Astrocyte (in vitro differentiated cells and primary cell): ENCODE data around the gene TENT4B. TPM values are rescaled to one million over a fixed set of nuclear protein-coding genes. Genes with fewer than 3 reads are reported as not detected.

Experiments
- DNase-seq: peaks from one replicate; pipeline ENCODE4 v3.0.0-alpha.2; 2010; ENCODE audit warnings: low read depth
- FAIRE-seq: peaks from 2 replicates; lab custom pipeline; 2011; peaks lifted over from hg19 to GRCh38; lab: Jason Lieb, UNC
- H2AFZ ChIP-seq: 2 replicates; pipeline ENCODE4 v1.6.0; 2012; ENCODE audit warnings: low read depth, low read length, inconsistent platforms
- H3K27ac ChIP-seq: 2 replicates; pipeline ENCODE4 v1.5.1; 2011; ENCODE audit warnings: low read depth, low read length, inconsistent platforms
- H3K27me3 ChIP-seq: 2 replicates; pipeline ENCODE4 v1.6.0; 2011; ENCODE audit warnings: low read length, inconsistent platforms; ENCODE audit not compliant: insufficient read depth
- H3K36me3 ChIP-seq: 2 replicates; pipeline ENCODE4 v1.5.1; 2011; ENCODE audit warnings: low read length, inconsistent platforms; ENCODE audit not compliant: insufficient read depth
- H3K4me1 ChIP-seq: 2 replicates; pipeline ENCODE4 v1.5.1; 2011; ENCODE audit warnings: low read length, inconsistent platforms; ENCODE audit not compliant: insufficient read depth
- H3K4me2 ChIP-seq: 2 replicates; pipeline ENCODE4 v1.6.0; 2012; ENCODE audit warnings: low read length, inconsistent platforms
- H3K4me3 ChIP-seq: 2 replicates; pipeline ENCODE4 v1.5.1; 2011; ENCODE audit warnings: low read depth, mild to moderate bottlenecking, low read length, inconsistent platforms; ENCODE audit not compliant: insufficient read depth
- H3K79me2 ChIP-seq: 2 replicates; pipeline ENCODE4 v1.6.0; 2012; ENCODE audit warnings: mild to moderate bottlenecking, low read length, inconsistent platforms; ENCODE audit not compliant: insufficient read depth
- H3K9ac ChIP-seq: 2 replicates; pipeline ENCODE4 v1.6.0; 2012; ENCODE audit warnings: mild to moderate bottlenecking, low read length, inconsistent platforms
- H3K9me3 ChIP-seq: 2 replicates; pipeline ENCODE4 v1.5.1; 2012; ENCODE audit warnings: low read depth, mild to moderate bottlenecking, low read length, inconsistent platforms; ENCODE audit not compliant: insufficient read depth
- H4K20me1 ChIP-seq: 2 replicates; pipeline ENCODE4 v1.6.0; 2012; ENCODE audit warnings: low read length, inconsistent platforms; ENCODE audit not compliant: insufficient read depth
- H3K27ac Mint-ChIP-seq: one replicate; pipeline ENCODE4 v1.8.0; 2021; ENCODE audit warnings: mild to moderate bottlenecking, mixed read lengths; ENCODE audit not compliant: unreplicated experiment
- H3K27me3 Mint-ChIP-seq: one replicate; pipeline ENCODE4 v1.8.0; 2021; ENCODE audit warnings: low read depth, mixed read lengths; ENCODE audit not compliant: unreplicated experiment
- H3K36me3 Mint-ChIP-seq: one replicate; pipeline ENCODE4 v1.8.0; 2021; ENCODE audit warnings: low read depth, mixed read lengths; ENCODE audit not compliant: unreplicated experiment
- H3K4me1 Mint-ChIP-seq: one replicate; pipeline ENCODE4 v1.8.0; 2021; ENCODE audit warnings: low read depth, mixed read lengths; ENCODE audit not compliant: unreplicated experiment
- H3K4me3 Mint-ChIP-seq: one replicate; pipeline ENCODE4 v1.8.0; 2021; ENCODE audit warnings: mild to moderate bottlenecking, moderate library complexity, mixed read lengths; ENCODE audit not compliant: unreplicated experiment
- H3K9me3 Mint-ChIP-seq: one replicate; pipeline ENCODE4 v1.8.0; 2021; ENCODE audit warnings: mild to moderate bottlenecking, mixed read lengths; ENCODE audit not compliant: unreplicated experiment
- EZH2 ChIP-seq: IDR thresholded peaks from 2 replicates; pipeline ENCODE4 v1.6.1; 2012; ENCODE audit warnings: mild to moderate bottlenecking, low read length, inconsistent platforms; ENCODE audit not compliant: insufficient read depth
- total RNA-seq: library from RNA; stranded (reverse); gene quantifications from 2 replicates; pipeline ENCODE4 v1.2.1, GENCODE V29; 2021
- TF ChIP-seq, protein P1 (sequence below): IDR thresholded peaks from 2 replicates; pipeline ENCODE4 v1.5.1; 2011; ENCODE audit warnings: low read depth, mild to moderate bottlenecking, inconsistent platforms, low read length, moderate library complexity; ENCODE audit not compliant: insufficient read depth

The TENT4B gene
- total RNA-seq, 1 donor from 2014 or later: 17.0 TPM

DNA sequence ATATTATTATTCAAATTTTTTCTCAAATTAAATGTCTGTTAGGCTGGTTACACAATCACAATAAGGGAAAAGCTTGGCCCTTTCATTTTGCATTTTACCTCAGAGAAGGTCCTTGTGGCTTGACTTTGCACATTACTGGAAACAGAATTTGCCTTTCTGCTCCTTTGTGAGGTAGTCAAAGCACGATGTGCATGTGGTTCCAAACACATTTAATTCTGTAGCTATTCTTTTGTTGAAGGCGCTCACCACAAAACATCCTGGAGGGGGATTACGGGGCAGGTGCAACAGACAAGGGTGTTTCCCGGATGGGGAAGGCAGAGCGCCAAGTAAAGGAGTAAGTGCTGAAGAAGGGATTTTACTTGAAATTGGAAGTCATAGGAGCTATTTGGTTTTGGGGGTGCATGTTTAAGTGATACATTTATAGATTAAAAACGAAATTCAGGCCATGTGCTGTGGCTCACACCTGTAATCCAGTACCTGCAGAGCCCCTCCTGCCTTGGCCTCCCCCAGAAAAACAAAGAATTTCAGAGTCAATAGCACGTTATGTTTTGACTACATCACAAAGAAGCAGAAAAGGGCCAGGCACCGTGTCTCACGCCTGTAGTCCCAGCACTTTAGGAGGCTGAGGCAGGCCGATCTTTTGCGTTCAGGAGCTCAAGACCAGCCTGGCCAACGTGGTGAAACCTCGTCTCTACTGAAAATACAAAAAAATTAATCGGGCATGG, 31.2 kb upstream of the TENT4B start:
- DNase-seq: no peak

DNA sequence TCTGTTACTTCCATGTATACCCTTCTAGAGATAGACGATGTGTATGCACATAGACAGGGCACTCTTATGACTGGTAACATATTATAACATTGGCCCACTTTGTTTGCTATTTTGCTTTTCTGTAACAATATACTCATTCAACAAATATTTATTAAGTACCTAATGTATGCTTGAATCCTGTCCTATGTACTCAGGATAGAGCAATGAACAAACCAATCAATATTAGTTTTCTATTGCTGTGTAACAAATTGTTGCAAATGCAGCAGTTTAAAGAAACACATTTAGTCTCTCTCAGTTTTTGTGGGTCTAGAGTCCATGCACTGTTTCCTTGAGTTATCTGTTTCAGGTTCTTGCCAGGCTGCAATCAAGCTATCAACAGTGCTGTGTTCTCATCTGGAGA, 29.7 kb upstream of the TENT4B start:
- Histone ChIP-seq H3K36me3 (no peaks in the 10 kb centered on the region), H3K4me2 (no peak overlapping the region), H3K9me3 (no peaks in the 10 kb centered on the region), H3K27ac (no peak overlapping the region), H3K79me2 (no peaks in the 10 kb centered on the region), H3K27me3 (peaks cover 3% of the 10 kb centered on the region), H3K4me1 (no peaks in the 10 kb centered on the region), H3K4me3 (no peak overlapping the region), H2AFZ (no peak overlapping the region), H3K9ac (no peak overlapping the region), H4K20me1 (no peaks in the 10 kb centered on the region)
- DNase-seq (no peak), FAIRE-seq (no peak)
- Mint-ChIP-seq H3K9me3 (peaks cover 9% of the 10 kb centered on the region), H3K36me3 (peaks cover 3% of the 10 kb centered on the region), H3K27ac (no peak overlapping the region), H3K4me3 (no peak overlapping the region), H3K4me1 (no peaks in the 10 kb centered on the region), H3K27me3 (peaks cover 6% of the 10 kb centered on the region)
- TF ChIP-seq, protein P1, sequence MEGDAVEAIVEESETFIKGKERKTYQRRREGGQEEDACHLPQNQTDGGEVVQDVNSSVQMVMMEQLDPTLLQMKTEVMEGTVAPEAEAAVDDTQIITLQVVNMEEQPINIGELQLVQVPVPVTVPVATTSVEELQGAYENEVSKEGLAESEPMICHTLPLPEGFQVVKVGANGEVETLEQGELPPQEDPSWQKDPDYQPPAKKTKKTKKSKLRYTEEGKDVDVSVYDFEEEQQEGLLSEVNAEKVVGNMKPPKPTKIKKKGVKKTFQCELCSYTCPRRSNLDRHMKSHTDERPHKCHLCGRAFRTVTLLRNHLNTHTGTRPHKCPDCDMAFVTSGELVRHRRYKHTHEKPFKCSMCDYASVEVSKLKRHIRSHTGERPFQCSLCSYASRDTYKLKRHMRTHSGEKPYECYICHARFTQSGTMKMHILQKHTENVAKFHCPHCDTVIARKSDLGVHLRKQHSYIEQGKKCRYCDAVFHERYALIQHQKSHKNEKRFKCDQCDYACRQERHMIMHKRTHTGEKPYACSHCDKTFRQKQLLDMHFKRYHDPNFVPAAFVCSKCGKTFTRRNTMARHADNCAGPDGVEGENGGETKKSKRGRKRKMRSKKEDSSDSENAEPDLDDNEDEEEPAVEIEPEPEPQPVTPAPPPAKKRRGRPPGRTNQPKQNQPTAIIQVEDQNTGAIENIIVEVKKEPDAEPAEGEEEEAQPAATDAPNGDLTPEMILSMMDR: no peak
- no peak for TF ChIP-seq EZH2

More for the DNA sequence above, 31.2 kb upstream of the TENT4B start:
- no peaks in the 10 kb centered on the region for H3K4me1 Mint-ChIP-seq
- no peak overlapping the region for H3K27ac Mint-ChIP-seq
- Histone ChIP-seq H2AFZ (no peak overlapping the region), H3K27me3 (peaks cover 3% of the 10 kb centered on the region), H3K4me1 (no peaks in the 10 kb centered on the region), H3K4me3 (no peak overlapping the region), H3K4me2 (no peak overlapping the region), H3K9ac (no peak overlapping the region), H3K9me3 (no peaks in the 10 kb centered on the region), H3K79me2 (no peaks in the 10 kb centered on the region), H4K20me1 (no peaks in the 10 kb centered on the region), H3K27ac (no peak overlapping the region), H3K36me3 (no peaks in the 10 kb centered on the region)
- no peak overlapping the region for H3K4me3 Mint-ChIP-seq
- H3K27me3 Mint-ChIP-seq: peaks cover 6% of the 10 kb centered on the region
- FAIRE-seq: no peak
- TF ChIP-seq EZH2: no peak
- TF ChIP-seq, protein P1: no peak
- H3K36me3 Mint-ChIP-seq: peaks cover 3% of the 10 kb centered on the region
- peaks cover 9% of the 10 kb centered on the region for H3K9me3 Mint-ChIP-seq

DNA sequence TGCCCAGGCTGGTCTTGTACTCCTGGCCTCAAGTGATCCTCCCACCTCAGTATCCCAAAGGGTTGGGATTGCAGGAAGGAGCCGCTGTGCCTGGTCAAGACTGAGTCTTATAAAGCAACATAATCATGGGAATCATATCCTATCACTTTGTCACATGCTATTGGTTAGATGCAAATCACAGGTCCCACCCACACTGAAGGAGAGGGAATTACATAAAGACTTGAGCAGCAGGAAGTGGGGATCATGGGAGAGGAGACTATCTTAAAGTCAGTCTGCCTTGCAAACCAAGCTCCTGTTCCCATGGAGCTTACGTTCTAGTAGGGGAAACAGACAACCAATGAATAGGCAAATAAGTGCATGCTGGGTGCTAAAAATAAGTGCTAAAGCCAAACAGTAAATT, 28.3 kb upstream of the TENT4B start:
- Histone ChIP-seq H3K27me3 (peaks cover 3% of the 10 kb centered on the region), H3K9me3 (no peaks in the 10 kb centered on the region), H3K79me2 (no peaks in the 10 kb centered on the region), H4K20me1 (no peaks in the 10 kb centered on the region), H3K27ac (no peak overlapping the region), H3K9ac (no peak overlapping the region), H3K4me2 (no peak overlapping the region), H2AFZ (no peak overlapping the region), H3K4me1 (no peaks in the 10 kb centered on the region), H3K4me3 (no peak overlapping the region), H3K36me3 (no peaks in the 10 kb centered on the region)
- no peaks in the 10 kb centered on the region for H3K4me1 Mint-ChIP-seq
- no peak overlapping the region for H3K27ac Mint-ChIP-seq
- DNase-seq (no peak), FAIRE-seq (no peak)
- peaks cover 9% of the 10 kb centered on the region for H3K9me3 Mint-ChIP-seq
- no peak for TF ChIP-seq EZH2
- TF ChIP-seq, protein P1: no peak
- peaks cover 6% of the 10 kb centered on the region for H3K27me3 Mint-ChIP-seq
- H3K36me3 Mint-ChIP-seq: peaks cover 3% of the 10 kb centered on the region
- H3K4me3 Mint-ChIP-seq: no peak overlapping the region
